ENCODE data around the gene PNPLA6.

Gene PNPLA6

GRCh38 chr19:7515645-7516151 lies 19.8 kb upstream of the PNPLA6 start, which contains the start of gene ZNF358:
TSS of gene ZNF358 (plus strand) at chr19:7516103. CDS start at chr19:7519243, 3,140 bp downstream.
- peak in 1 of 5 donors; percentile 21 for DNase-seq

DNA sequence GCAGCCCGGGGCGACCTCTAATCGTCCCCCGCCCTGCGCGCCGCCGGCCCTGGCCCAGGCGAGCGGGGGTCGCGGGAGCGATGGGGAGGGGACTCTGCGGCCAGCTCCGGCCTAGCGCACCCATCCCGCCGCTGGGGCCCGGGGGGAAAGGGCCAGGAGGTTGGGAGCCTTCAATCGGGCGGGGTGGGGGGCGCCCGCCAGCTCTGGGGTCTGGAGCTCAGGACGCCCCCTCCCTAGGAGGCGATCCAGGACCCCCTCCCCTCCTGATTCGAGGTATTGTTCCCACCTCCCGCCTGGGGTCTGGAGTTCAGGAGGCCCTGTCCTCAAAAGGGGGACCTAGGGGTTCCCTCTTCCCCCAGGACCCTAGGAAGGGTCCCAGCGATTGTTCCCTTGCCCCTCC lies 19.2 kb upstream of the PNPLA6 start:
- no peak for DNase-seq

DNA sequence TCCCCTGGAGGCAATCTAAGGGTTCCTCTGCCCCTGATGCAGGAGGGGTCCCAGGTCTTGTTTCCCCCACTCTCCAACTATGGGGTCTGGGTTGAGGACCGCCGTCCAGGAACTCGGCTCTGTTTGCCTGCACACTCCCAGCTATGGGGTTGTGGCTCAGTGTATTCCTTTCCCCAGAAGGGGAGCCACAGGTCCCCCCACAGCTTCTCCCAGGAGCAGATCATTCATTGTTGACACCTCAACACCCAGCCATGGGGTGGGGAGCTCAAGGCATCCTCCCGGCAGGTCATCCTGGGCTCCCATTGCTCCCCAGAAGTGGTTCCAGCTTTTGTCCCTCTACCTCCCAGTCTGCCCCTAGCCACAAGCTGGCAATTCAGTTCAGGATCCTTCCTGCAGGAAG lies 18.6 kb upstream of the PNPLA6 start:
- DNase-seq: no peak

GRCh38 chr19:7519361-7520130 lies 16.0 kb upstream of the PNPLA6 start:
- DNase-seq: no peak

DNA sequence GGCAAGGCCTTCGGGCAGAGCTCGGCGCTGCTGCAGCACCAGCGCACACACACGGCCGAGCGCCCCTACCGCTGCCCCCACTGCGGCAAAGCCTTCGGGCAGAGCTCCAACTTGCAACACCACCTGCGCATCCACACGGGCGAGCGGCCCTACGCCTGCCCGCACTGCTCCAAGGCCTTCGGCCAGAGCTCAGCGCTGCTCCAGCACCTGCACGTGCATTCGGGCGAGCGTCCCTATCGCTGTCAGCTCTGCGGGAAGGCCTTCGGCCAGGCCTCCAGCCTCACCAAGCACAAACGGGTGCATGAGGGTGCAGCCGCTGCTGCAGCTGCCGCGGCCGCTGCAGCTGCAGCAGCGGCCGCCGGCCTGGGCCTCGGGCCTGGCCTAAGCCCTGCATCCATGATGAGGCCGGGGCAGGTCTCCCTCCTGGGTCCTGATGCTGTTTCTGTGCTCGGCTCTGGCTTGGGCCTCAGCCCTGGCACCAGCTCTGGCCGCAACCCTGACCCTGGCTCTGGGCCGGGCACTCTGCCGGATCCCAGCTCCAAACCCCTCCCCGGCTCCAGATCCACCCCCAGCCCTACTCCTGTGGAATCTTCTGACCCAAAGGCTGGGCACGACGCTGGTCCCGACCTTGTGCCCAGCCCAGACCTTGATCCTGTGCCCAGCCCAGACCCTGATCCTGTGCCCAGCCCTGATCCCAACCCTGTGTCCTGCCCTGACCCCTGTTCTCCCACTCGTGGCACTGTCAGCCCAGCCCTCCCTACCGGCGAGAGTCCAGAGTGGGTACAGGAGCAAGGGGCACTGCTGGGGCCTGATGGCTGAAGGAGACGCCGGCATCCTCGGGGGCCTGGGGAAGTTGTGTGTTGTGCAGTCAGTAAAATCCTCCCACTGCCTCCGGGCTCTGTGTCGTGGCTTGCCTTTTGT lies 15.1 kb upstream of the PNPLA6 start:
- no peak for DNase-seq

GRCh38 chr19:7521551-7522071 lies 13.9 kb upstream of the PNPLA6 start:
- DNase-seq: no peak

- DNase-seq: peak; percentile 98 to 100 (median 99)
These were observed 13.2 kb upstream of the PNPLA6 start, which contains the start of gene MCOLN1 for GRCh38 chr19:7522072-7522922. TSS of gene MCOLN1 (plus strand) at chr19:7522624. CDS start at chr19:7522751, 127 bp downstream.

- DNase-seq: no peak
These were observed 12.4 kb upstream of the PNPLA6 start for GRCh38 chr19:7522923-7523667.

DNA sequence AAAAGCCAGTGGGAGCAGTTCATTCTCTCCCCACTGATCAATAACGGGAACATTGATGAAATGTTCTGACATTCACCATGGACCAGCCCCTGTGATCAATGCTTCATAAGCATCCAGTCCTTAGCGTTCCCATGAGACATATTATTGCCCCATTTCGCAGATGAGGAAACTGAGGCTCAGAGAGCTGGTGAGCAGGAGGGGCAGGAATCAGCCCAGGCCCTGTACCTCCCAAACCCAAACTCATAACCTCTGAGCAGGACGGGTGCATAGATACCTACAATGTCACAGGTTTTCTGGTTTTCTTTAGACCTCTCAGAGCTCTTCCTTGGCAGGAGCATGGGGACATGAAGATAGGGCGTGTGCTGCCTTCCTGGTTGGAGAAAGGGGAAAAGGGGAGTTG lies 11.0 kb upstream of the PNPLA6 start:
- no peak for DNase-seq

GRCh38 chr19:7524992-7525739 lies 10.4 kb upstream of the PNPLA6 start:
- no peak for DNase-seq

DNA sequence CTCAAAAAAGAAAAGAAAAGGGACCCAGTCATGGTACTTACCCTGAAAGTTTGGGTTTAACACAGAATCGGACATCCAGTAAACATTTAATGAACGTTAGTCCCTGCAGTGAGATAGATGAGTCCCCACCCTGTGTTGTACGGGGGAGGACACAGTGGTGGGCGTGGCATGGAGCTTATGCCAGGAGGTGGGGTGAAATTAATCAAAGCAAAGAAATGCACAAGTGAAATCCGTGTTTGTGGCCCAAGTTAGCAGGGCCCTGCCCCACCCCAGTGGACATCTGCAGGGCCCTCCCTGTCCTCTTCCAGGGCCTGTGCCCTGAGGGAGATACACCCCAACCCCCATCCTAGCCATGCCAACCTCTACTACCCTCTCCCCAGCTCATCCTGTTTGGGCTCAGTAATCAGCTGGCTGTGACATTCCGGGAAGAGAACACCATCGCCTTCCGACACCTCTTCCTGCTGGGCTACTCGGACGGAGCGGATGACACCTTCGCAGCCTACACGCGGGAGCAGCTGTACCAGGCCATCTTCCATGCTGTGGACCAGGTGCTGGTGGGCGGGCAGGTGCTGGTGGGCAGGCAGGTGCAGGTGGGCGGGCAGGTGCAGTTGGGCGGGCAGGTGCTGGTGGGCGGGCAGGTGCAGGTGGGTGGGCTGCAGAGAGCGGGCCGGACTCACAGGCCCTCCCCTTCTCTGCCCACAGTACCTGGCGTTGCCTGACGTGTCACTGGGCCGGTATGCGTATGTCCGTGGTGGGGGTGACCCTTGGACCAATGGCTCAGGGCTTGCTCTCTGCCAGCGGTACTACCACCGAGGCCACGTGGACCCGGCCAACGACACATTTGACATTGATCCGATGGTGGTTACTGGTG lies 9.2 kb upstream of the PNPLA6 start:
- no peak for DNase-seq

DNA sequence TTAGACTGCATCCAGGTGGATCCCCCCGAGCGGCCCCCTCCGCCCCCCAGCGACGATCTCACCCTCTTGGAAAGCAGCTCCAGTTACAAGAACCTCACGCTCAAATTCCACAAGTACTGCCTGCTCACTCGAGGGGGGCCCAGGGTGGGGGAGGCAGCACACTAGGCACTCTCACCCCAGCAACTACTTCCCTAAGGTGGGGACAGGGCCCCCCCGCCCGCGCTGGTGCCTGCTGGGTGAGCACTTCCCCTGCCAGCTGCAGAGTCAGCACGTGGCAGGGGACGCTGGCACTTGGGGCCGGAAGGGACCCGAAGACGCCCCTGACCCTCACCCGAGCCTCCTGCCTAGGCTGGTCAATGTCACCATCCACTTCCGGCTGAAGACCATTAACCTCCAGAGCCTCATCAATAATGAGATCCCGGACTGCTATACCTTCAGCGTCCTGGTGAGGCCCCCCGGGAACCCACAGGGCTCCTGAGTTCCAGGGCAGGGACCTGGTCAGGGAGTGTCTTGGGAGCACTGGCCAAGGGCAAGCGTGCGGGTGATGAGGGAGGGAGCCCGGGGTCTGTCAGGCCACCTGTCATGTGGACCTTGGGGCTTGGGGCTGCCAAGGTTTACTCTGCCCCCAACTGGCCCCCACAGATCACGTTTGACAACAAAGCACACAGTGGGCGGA lies 7.9 kb upstream of the PNPLA6 start:
- DNase-seq: no peak

DNA sequence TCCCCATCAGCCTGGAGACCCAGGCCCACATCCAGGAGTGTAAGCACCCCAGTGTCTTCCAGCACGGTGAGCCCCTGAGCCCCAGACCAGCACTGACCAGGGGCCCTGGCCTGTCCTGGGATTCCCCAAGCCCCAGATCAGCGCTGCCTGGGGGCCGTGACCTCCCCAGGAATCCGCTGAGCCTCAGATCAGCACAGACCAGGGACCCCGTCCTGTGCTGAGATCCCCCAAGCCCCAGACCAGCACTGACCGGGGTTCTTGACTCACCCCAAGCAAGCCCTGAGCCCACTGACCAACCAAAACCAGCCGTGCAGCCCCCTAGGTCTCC lies 7.4 kb upstream of the PNPLA6 start:
- no peak for DNase-seq

GRCh38 chr19:7528522-7529245 lies 6.8 kb upstream of the PNPLA6 start:
- DNase-seq: no peak

- no peak for DNase-seq
These were observed 6.3 kb upstream of the PNPLA6 start for GRCh38 chr19:7529246-7529600.

DNA sequence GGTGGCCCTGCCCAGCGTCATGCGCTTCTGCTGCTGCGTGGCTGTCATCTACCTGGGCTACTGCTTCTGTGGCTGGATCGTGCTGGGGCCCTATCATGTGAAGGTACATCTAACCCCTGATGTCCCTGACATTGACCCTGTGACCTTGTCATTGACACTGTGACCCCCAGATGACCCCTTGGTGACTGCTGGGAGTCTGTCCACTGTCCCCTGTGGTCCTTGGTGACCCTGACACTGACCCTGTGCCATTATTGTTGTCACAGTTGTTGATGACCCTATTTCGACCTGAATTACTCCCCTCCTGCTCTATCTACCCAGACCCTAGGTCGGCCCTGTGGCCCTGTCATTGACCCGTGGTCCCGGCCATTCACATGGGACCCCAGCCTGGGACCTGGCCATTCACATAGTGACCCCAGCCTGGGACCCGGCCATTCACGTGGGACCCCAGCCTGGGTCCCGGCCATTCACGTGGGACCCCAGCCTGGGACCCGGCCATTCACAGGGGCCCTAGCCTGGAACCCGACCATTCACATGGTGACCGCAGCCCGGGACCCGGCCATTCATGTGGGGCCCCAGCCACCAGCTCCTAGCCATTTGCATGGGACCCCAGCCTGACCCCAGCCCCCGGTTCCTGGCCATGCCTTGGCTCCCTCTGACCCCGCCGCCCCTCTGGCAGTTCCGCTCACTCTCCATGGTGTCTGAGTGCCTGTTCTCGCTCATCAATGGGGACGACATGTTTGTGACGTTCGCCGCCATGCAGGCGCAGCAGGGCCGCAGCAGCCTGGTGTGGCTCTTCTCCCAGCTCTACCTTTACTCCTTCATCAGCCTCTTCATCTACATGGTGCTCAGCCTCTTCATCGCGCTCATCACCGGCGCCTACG lies 5.7 kb upstream of the PNPLA6 start:
- DNase-seq: no peak

- no peak for DNase-seq
These were observed 2.1 kb upstream of the PNPLA6 start for GRCh38 chr19:7533281-7533885.

Measured in T-helper 1 cell (primary cell).